GM12874 (cell line): ENCODE measurements around the gene CDS2.
A peak's percentile ranks its signal among the peaks of the same experiment; 100 is the strongest.

Experiments
- TF ChIP-seq, protein P1 (sequence below): IDR thresholded peaks from 2 replicates; pipeline ENCODE4 v1.5.1; 2011; ENCODE audit warnings: low read depth, mild to moderate bottlenecking, control low read depth, low read length, moderate library complexity; ENCODE audit not compliant: insufficient read depth

The CDS2 gene

GRCh38 chr20:5091902-5092301, 34.9 kb upstream of the CDS2 start:
- TF ChIP-seq, protein P1, sequence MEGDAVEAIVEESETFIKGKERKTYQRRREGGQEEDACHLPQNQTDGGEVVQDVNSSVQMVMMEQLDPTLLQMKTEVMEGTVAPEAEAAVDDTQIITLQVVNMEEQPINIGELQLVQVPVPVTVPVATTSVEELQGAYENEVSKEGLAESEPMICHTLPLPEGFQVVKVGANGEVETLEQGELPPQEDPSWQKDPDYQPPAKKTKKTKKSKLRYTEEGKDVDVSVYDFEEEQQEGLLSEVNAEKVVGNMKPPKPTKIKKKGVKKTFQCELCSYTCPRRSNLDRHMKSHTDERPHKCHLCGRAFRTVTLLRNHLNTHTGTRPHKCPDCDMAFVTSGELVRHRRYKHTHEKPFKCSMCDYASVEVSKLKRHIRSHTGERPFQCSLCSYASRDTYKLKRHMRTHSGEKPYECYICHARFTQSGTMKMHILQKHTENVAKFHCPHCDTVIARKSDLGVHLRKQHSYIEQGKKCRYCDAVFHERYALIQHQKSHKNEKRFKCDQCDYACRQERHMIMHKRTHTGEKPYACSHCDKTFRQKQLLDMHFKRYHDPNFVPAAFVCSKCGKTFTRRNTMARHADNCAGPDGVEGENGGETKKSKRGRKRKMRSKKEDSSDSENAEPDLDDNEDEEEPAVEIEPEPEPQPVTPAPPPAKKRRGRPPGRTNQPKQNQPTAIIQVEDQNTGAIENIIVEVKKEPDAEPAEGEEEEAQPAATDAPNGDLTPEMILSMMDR: no peak

GRCh38 chr20:5092765-5093339, 34.0 kb upstream of the CDS2 start:
- TF ChIP-seq, protein P1: no peak

DNA sequence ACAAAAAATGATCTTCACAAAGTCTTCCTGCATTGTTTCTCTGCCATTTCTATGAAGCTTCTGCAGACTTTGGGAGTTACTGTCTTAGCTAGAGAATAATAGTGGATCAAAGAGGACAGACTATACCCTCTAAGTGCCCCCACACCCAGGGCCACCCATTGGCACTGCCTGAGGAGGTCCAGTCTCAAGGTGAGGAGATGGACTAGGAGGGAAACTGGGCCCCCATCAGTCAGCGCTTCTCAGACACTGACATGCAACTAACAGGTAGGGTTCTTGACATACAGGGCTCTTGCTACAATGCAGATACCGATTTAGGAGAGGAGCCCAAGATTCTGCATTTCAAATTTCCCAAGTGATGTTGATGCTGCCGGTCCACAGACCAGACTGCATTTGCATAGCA, 31.4 kb upstream of the CDS2 start:
- TF ChIP-seq, protein P1: no peak

DNA sequence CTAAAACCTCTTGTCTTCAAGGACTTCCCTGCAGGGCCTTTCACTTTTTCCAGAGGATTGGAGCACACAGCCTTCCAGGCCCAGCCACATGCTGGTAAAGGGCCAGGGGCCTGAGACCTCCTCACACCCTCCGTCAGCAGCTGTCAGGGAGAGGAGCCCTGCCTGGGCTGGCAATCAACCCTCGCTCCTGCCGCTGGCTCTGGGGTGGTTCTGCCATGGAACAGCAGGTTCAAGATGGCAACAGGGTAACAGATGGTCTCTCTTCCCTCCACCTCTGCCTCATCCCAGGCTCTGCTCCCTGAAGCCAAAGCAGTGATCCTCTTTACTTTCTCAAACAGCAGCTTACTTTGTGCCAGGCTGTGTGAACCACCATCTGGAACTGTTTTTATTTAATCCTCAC, 30.9 kb upstream of the CDS2 start:
- TF ChIP-seq, protein P1: no peak

DNA sequence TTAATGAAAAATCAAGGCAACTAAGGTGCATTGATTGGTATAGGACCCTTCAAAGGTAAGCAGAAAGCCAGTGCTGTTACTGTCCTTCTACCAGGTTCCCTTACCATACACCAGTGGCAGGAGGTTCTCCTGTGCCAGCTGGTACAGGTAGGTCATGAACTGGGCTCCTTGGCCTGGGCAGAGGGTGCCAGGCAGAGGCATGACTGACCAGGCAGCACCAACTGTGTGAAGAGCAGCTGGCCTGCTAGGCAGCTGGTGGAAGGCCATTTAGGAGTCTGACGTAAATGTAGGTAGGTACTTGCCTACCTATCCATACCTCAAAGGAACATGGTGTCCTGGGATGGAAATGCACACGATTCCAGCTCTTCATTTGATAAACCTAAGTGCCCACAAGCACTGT, 30.3 kb upstream of the CDS2 start:
- TF ChIP-seq, protein P1: no peak

GRCh38 chr20:5100684-5101347, 26.0 kb upstream of the CDS2 start:
- TF ChIP-seq, protein P1: peak; percentile 73

GRCh38 chr20:5104479-5104878, 22.3 kb upstream of the CDS2 start:
- TF ChIP-seq, protein P1: no peak

- TF ChIP-seq, protein P1: no peak
Measured at GRCh38 chr20:5109276-5109675, 17.5 kb upstream of the CDS2 start.
